CD4-positive, alpha-beta T cell (primary cell): Measurements from ENCODE around the gene PPP2R5C. TPM values are rescaled to one million over a fixed set of nuclear protein-coding genes. Genes with fewer than 3 reads are reported as not detected.

Experiments used
- ATAC-seq: fragments of 200-7000 bp; cut with Tn5 transposase; one replicate; pipeline ENCODE4 v1.10.0; 2022; ENCODE audit warnings: mild to moderate bottlenecking; ENCODE audit not compliant: poor library complexity
- CTCF ChIA-PET: fragments of 350-600 bp; sonication (Branson Sonifier 250); formaldehyde crosslinking; loops from one replicate; lab custom pipeline; 2021; ENCODE audit warnings: antibody characterized with exemption, inconsistent platforms; lab: Charles Lee
- POLR2A ChIA-PET: fragments of 350-600 bp; sonication (Branson Sonifier 250); formaldehyde crosslinking; loops from one replicate; lab custom pipeline; 2021; ENCODE audit warnings: antibody characterized with exemption, inconsistent platforms; lab: Charles Lee
- DNase-seq, 14 experiments: peaks; one replicate each; pipeline ENCODE4 v3.0.0-alpha.2; 2013 to 2020; ENCODE audit warnings: mixed read lengths in 2 of 14
- H3K27ac ChIP-seq, 2 donors: one replicate each; pipeline versions ENCODE4 v1.5.1 to v1.7.0; 2013; ENCODE audit warnings: low read length in 2 of 2, low read depth in 1 of 2, mild to moderate bottlenecking in 1 of 2
- H3K27me3 ChIP-seq, 2 experiments: 1 replicate in 1 of 2; 2 replicates in 1 of 2; pipeline versions ENCODE4 v1.6.1 to v1.7.0; 2013; ENCODE audit warnings: low read length in 2 of 2, control low read depth in 1 of 2, mild to moderate bottlenecking in 1 of 2, moderate library complexity in 1 of 2; ENCODE audit not compliant: insufficient read depth in 2 of 2, control insufficient read depth in 1 of 2
- H3K36me3 ChIP-seq: one replicate; pipeline ENCODE4 v1.6.1; 2013; ENCODE audit warnings: low read length, control low read depth; ENCODE audit not compliant: insufficient read depth
- H3K4me1 ChIP-seq: one replicate; pipeline ENCODE4 v1.6.1; 2013; ENCODE audit warnings: low read length, control low read depth; ENCODE audit not compliant: insufficient read depth
- H3K4me3 ChIP-seq: one replicate; pipeline ENCODE4 v1.5.1; 2013; ENCODE audit warnings: mild to moderate bottlenecking, low read length, moderate library complexity
- H3K9me3 ChIP-seq, 2 experiments: 1 replicate in 1 of 2; 2 replicates in 1 of 2; pipeline versions ENCODE4 v1.6.1 to v1.7.0; 2013; ENCODE audit warnings: low read length in 2 of 2, mild to moderate bottlenecking in 2 of 2, control low read depth in 1 of 2, moderate library complexity in 1 of 2; ENCODE audit not compliant: control insufficient read depth in 1 of 2, insufficient read depth in 1 of 2
- H3K27ac Mint-ChIP-seq: one replicate; pipeline ENCODE4 v1.8.0; 2020; ENCODE audit warnings: mixed read lengths
- H3K27me3 Mint-ChIP-seq: one replicate; pipeline ENCODE4 v1.8.0; 2021; ENCODE audit warnings: mixed read lengths
- H3K36me3 Mint-ChIP-seq: one replicate; pipeline ENCODE4 v1.8.0; 2021; ENCODE audit warnings: low read depth, mixed read lengths
- H3K4me1 Mint-ChIP-seq: one replicate; pipeline ENCODE4 v1.8.0; 2021; ENCODE audit warnings: low read depth, mixed read lengths
- H3K4me3 Mint-ChIP-seq: one replicate; pipeline ENCODE4 v1.8.0; 2020; ENCODE audit warnings: mild to moderate bottlenecking, mixed read lengths
- H3K9me3 Mint-ChIP-seq: one replicate; pipeline ENCODE4 v1.8.0; 2020; ENCODE audit warnings: mixed read lengths
- CTCF ChIP-seq: fragments of 200-600 bp; IDR thresholded peaks from one replicate; pipeline ENCODE4 v1.8.0; 2022; ENCODE audit warnings: antibody characterized with exemption, mild to moderate bottlenecking
- intact Hi-C, 2 experiments: fragments of 100-400 bp; cut with DNase I in 1 of 2; cut with micrococcal nuclease in 1 of 2; formaldehyde crosslinking; loops; one replicate each; pipeline versions ENCODE4 v1.15.1 to v1.9.0; 2023 to 2025; cut with DNase I, micrococcal nuclease
- total RNA-seq, 174 experiments: library from RNA in 2 of 174; stranded (reverse) in 2 of 174; gene quantifications; one replicate each; pipeline ENCODE4 v1.2.3 and lab custom pipeline; 2021 to 2026

The PPP2R5C gene
- total RNA-seq, 2 experiments from 2014 or later, result 463 to 487 TPM

- peaks cover 23% of the 10 kb centered on the region for H3K4me1 ChIP-seq
- no peak overlapping the region for H3K27ac ChIP-seq
- H3K4me3 Mint-ChIP-seq, result peak overlapping the region; percentile 20
- ChIA-PET POLR2A (no interaction called here), CTCF (no interaction called here)
- peak overlapping the region; percentile 42 for H3K27ac Mint-ChIP-seq
- ATAC-seq (no peak), DNase-seq (no peak)
- TF ChIP-seq CTCF, result no peak
- peaks cover 13% of the 10 kb centered on the region for H3K27me3 Mint-ChIP-seq
- H3K4me1 Mint-ChIP-seq, result peaks cover 18% of the 10 kb centered on the region
- no peak overlapping the region for H3K4me3 ChIP-seq
- H3K9me3 Mint-ChIP-seq, result no peaks in the 10 kb centered on the region
- intact Hi-C loops, result no loop called here
- H3K36me3 ChIP-seq, result no peaks in the 10 kb centered on the region
- peaks cover 11% of the 10 kb centered on the region for H3K36me3 Mint-ChIP-seq
- peaks cover 5 to 8% of the 10 kb centered on the region in 2 experiments for H3K27me3 ChIP-seq
- H3K9me3 ChIP-seq, result no peaks in the 10 kb centered on the region
Measured at GRCh38 chr14:101950100-101950499, 188.6 kb downstream of the PPP2R5C start.

GRCh38 chr14:101950516-101951215, 189.2 kb downstream of the PPP2R5C start:
- peak overlapping the region; percentile 51 for H3K4me3 Mint-ChIP-seq
- peaks cover 11% of the 10 kb centered on the region for H3K36me3 Mint-ChIP-seq
- no peak for TF ChIP-seq CTCF
- peaks cover 18% of the 10 kb centered on the region for H3K4me1 Mint-ChIP-seq
- intact Hi-C loops, result no loop called here
- Histone ChIP-seq H3K36me3 (no peaks in the 10 kb centered on the region), H3K4me1 (peaks cover 23% of the 10 kb centered on the region), H3K27ac (no peak overlapping the region), H3K9me3 (no peaks in the 10 kb centered on the region), H3K27me3 (peaks cover 3 to 5% of the 10 kb centered on the region in 2 experiments), H3K4me3 (no peak overlapping the region)
- H3K9me3 Mint-ChIP-seq, result no peaks in the 10 kb centered on the region
- CTCF ChIA-PET, result no interaction called here
- DNase-seq, result no peak
- peak overlapping the region; percentile 42 for H3K27ac Mint-ChIP-seq
- POLR2A ChIA-PET, result no interaction called here
- no peak for ATAC-seq
- H3K27me3 Mint-ChIP-seq, result peaks cover 10% of the 10 kb centered on the region

- ChIA-PET CTCF (no interaction called here), POLR2A (no interaction called here)
- no peaks in the 10 kb centered on the region for H3K9me3 ChIP-seq
- H3K4me1 Mint-ChIP-seq, result peaks cover 13% of the 10 kb centered on the region
- ATAC-seq (no peak), DNase-seq (no peak)
- no peak overlapping the region for H3K27ac ChIP-seq
- H3K4me1 ChIP-seq, result peaks cover 14% of the 10 kb centered on the region
- no peak overlapping the region for H3K4me3 Mint-ChIP-seq
- no peaks in the 10 kb centered on the region for H3K9me3 Mint-ChIP-seq
- H3K27me3 Mint-ChIP-seq, result no peaks in the 10 kb centered on the region
- peaks cover 3% of the 10 kb centered on the region for H3K36me3 Mint-ChIP-seq
- no peaks in the 10 kb centered on the region for H3K27me3 ChIP-seq
- H3K36me3 ChIP-seq, result no peaks in the 10 kb centered on the region
- no peak for TF ChIP-seq CTCF
- no peak overlapping the region for H3K4me3 ChIP-seq
- intact Hi-C loops, result no loop called here
- H3K27ac Mint-ChIP-seq, result no peak overlapping the region
Measured at GRCh38 chr14:101953151-101953550, 191.6 kb downstream of the PPP2R5C start.
